ENCODE results near the gene STRN3.

The STRN3 gene

DNA sequence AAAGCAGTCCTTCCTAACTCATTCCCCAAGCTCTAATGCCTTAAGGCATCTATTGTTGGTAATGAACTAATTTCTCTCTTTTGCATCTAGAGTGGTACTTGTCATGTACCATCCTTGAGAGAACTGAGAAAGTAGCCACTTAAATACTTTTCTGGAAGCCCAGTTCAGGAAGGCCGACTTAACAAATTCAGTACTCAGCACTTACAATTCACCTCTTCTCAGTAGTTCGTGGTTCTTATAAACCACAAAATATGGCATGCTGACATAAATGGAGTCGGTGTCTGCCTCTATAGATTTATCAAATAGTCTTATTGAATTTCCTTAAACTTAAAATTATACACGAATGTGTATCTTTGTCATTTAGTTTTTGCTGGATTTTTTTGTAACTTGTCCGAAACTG lies 161.2 kb downstream of the STRN3 start:
- no peak for TF ChIP-seq CTCF (IDR thresholded peaks at IDR 0.05; ENCODE audit: borderline replicate concordance, control extremely low read depth, extremely low read depth, insufficient read depth, missing control alignments)
- in situ Hi-C loops (cut with MboI; ENCODE audit: low sequenced_read_pairs, unreplicated experiment), result no loop called here
- no peak for DNase-seq (ENCODE audit: low spot score)

DNA sequence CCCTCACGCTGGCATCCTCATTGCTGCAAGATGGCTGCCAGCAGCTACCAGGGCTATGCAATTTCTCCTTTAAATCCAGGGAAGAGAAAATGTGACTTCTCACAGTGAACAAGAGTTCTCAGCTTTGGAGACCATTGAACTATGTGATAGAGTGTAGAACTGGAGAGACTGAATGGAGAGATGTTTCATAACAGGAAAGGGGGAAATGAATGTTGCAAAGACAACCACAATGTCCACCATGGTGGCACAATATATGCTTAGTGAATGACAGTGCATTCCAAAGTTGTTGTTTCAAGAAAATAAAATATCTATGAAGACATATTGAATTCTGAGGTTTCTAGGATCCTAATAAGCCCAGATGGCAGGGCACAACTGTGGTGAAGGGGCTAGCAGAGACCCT lies 165.0 kb downstream of the STRN3 start:
- TF ChIP-seq CTCF (IDR thresholded peaks at IDR 0.05; ENCODE audit: borderline replicate concordance, control extremely low read depth, extremely low read depth, insufficient read depth, missing control alignments), result no peak
- no peak for DNase-seq (ENCODE audit: low spot score)
- in situ Hi-C loops (cut with MboI; ENCODE audit: low sequenced_read_pairs, unreplicated experiment), result no loop called here

DNA sequence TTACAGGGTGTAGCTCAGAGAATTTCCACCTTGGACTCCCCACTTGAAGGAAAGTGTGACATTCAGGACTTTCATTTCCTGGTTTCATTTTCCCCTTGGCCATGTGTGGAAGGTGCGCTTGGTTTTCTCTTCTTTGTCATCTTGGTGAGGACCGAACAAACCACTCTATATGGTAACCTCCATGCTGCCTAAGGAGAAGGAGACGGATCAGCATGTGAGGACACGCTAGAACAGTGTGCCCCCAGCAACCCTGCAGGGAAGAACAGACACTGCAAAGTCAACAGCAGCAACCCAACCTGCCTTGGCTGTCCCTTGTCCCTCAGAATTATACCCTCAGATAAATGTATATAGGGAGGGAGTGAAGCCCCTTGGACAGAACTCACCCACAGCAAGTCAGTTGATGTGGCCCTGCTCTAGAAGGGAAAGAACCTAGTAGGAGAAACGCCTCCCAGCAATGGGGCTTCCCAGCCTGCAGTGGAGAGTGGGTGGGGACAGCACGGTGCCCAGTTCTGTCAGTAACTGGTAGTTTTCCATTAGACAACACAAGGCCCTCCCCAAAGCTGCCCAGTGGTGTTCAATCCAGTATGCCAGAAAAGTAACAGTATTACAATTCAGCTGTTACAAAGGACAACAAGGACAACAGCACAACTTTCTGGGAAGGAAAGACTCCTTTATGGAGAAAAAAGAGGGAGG lies 170.7 kb downstream of the STRN3 start:
- no peak for TF ChIP-seq CTCF (IDR thresholded peaks at IDR 0.05; ENCODE audit: borderline replicate concordance, control extremely low read depth, extremely low read depth, insufficient read depth, missing control alignments)
- in situ Hi-C loops (cut with MboI; ENCODE audit: low sequenced_read_pairs, unreplicated experiment), result no loop called here
- DNase-seq (ENCODE audit: low spot score), result peak; percentile 67

DNA sequence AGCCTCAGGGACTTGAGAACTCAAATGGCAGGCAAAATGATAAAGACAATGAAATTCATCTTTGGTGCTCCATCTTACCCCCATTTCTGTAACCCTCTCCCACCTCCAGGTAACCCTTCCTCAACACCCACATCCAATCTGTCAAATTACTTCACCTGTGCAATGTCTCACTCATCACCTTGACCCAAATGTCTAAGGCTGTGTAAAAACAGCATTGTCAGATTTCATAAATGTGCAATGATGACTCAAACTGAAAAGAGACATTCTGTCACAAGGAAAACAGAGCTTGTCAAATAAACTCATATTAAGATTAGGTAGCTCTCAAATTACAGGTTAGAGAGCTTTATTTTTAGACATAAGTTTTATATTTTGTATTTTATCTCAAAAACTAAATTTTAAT lies 171.7 kb downstream of the STRN3 start:
- in situ Hi-C loops (cut with MboI; ENCODE audit: low sequenced_read_pairs, unreplicated experiment), result no loop called here
- DNase-seq (ENCODE audit: low spot score), result no peak
- no peak for TF ChIP-seq CTCF (IDR thresholded peaks at IDR 0.05; ENCODE audit: borderline replicate concordance, control extremely low read depth, extremely low read depth, insufficient read depth, missing control alignments)

DNA sequence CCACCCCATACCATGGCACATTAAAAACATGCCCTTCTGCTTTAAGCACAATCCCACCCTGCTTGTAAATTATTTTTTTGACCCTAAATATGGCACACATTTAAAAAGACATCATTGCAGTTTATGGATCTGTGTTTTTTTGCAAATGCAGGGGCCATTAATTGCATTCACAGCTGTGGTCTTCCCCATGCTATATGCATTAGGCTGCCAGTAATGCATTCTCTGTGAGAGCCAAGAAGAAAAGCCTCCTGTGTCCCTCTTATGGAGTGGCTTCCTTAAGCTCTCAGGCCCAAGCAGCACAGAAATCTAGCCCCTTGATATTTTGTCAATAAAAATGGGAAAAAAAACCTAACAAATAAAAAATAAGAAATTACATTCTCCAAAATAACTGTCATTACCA lies 172.2 kb downstream of the STRN3 start:
- DNase-seq (ENCODE audit: low spot score), result no peak
- in situ Hi-C loops (cut with MboI; ENCODE audit: low sequenced_read_pairs, unreplicated experiment), result no loop called here
- TF ChIP-seq CTCF (IDR thresholded peaks at IDR 0.05; ENCODE audit: borderline replicate concordance, control extremely low read depth, extremely low read depth, insufficient read depth, missing control alignments), result no peak

GRCh38 chr14:30849983-30850382 lies 176.2 kb downstream of the STRN3 start:
- in situ Hi-C loops (cut with MboI; ENCODE audit: low sequenced_read_pairs, unreplicated experiment), result no loop called here
- no peak for TF ChIP-seq CTCF (IDR thresholded peaks at IDR 0.05; ENCODE audit: borderline replicate concordance, control extremely low read depth, extremely low read depth, insufficient read depth, missing control alignments)
- DNase-seq (ENCODE audit: low spot score), result no peak
